ENCODE measurements around the gene DLG2.
"Not testable (repeated sequence)": the region's sequence is repeated elsewhere in the genome, so short reads cannot be mapped to it uniquely, and the experiment has no call there.

DLG2 gene

DNA sequence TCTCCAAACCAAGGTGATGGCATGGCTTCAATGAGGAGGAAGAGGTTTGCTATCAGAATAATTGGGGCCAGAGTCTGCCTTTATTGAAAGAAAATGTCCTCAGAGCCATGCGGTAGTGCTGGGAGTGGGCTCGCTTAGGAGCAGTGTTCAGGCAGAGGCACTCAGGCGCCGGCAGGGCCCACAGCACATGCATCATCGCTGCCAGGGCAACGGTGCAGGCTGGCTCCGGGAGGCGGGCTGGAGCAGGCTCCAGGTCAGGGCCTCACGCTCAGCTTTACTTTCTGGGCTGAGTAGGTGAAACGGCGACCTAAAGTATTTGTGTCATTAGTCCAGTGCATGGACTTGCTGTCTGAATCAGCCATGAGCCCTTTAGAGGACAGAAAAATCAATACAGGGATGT is 2171.1 kb downstream of the DLG2 start:
- DNase-seq: no peak

DNA sequence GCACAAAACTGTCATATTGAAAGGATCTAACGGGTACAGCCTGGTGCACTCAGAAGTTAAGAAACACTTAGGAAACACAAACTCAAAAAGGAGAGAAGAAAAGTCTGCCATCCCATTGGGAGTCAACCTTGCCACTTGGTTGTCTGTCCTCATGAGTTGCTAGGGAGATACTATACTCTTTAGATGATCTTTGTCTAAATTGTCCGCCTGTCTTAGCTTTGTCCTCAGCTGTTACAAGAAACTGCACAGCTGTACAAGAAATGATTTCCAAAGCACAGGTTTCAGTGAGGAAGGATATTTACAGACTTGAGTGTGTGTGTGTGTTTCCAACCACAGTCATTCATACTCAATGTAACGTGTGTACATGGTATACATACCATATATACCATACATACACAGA is 2171.8 kb downstream of the DLG2 start:
- DNase-seq: no peak

GRCh38 chr11:83454674-83455073 is 2172.5 kb downstream of the DLG2 start:
- DNase-seq: no peak

GRCh38 chr11:83449338-83449913 is 2177.7 kb downstream of the DLG2 start:
- DNase-seq: no peak

DNA sequence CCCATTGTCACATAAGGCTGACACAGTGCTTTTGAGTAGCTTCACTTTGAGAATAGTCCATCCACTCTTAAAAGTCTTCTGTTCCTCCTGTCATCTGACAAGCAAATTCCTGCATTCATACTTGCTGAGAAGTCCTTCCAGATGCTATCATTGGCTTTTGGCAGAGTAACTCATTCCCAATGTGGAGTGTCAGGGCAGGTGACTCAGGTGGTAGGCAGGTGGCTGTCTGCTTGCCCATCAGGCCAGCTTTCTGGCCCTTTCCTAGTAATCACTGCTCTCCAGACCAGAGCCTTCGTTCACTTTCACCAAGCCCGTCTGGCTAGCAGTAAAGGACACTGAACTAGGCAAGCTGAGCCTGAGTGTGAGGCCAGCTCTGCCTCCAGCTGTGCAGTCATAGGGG is 2178.5 kb downstream of the DLG2 start:
- DNase-seq: no peak

- not testable (repeated sequence) for DNase-seq
Observed at GRCh38 chr11:83443880-83444279, 2183.3 kb downstream of the DLG2 start.

- no peak for DNase-seq
Observed at GRCh38 chr11:83441601-83442000, 2185.5 kb downstream of the DLG2 start.

DNA sequence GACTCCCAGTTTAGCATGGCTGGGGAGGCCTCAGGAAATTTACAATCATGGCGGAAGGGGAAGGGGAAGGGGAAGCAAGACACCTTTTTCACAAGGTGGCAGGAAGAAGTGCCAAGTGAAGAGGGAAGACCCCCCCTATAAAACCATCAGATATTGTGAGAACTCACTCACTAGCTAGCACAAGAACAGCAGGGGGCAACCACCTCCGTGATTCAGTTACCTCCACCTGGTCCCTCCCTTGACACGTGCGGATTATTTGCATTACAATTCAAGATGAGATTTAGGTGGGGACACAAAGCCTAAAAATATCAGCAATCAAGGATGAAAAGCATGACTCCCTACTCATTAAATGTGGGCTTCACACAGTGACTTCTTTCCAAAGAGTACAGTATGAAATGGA is 2186.0 kb downstream of the DLG2 start:
- DNase-seq: no peak

GRCh38 chr11:83438438-83438837 is 2188.7 kb downstream of the DLG2 start:
- no peak for DNase-seq

DNA sequence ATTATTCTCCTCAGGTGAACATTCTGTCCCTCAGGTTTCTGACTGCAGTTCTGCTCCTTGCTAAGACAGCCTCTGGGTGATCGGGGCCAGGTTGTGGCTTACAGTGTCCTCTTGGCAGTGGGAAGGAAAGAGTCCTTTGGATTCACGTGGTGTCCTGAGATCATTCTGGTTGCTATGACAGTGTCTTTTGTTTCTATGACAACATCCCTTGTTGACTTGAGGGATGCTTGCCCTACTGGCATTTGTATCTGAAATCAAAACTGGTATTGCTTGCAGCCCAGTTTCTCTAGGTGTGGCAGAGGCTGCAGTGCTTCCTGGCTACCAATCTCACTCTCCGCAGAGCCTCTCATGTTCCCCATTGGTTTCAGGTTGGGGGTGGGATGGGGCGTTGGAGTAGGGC is 2189.2 kb downstream of the DLG2 start:
- DNase-seq: no peak

DNA sequence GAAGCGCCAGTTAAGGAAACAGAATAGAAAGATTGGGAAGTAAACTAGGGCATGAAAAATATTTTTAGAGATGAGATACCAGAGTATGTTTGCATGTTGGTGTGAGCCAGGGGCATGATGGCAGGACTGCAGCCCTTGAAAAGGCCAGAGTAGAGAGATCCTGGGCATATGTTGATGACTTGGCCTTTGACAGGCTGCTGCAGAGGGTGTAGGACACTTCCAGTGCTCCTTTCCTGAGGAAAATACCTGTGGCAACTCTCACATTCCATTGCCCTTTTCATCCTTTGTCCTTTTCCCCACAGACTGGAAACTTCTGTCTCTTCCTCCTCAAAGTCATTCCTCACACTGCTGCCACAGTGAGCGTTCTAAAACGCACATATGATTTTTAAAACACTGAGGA is 2190.3 kb downstream of the DLG2 start:
- DNase-seq: no peak

GRCh38 chr11:83434812-83435211 is 2192.3 kb downstream of the DLG2 start:
- DNase-seq: not testable (repeated sequence)

DNA sequence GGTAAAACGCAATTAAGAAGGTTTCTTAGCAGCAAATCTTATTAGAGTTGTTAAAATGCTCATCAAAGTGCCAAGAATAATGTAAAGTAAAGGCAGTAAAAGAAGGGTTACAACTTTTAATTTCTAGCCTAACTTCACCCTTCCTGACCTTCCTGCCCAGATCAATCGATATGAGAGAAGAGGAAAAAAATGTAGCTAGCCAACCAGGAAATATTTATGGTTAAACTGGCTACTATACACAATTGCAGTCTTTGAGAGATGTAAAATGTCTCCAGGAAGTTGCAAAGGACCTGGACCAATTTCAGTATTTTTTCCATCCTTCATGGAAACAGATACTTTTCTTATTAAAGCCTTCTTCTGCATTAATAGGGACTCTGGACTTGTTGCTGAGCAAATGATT is 2199.2 kb downstream of the DLG2 start:
- no peak for DNase-seq

DNA sequence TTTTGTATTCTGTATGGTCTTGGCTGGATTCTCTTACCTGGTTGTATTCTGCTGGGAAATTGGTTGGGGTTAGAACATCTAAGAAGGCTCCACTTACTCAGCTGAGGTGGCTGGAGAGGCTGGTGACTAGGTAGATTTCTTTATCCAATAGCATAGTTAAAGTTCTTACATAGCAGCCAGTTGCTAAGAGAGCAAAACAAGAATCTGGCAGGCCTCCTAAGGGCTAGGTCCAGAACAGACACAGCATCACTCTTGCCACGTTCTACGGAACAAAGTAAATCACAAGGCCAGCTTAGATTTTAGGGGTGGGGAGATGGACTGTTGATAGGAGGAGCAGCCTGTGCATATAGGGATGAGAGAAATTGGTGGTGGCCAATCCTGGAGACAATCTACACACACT is 2199.6 kb downstream of the DLG2 start:
- DNase-seq: no peak

DNA sequence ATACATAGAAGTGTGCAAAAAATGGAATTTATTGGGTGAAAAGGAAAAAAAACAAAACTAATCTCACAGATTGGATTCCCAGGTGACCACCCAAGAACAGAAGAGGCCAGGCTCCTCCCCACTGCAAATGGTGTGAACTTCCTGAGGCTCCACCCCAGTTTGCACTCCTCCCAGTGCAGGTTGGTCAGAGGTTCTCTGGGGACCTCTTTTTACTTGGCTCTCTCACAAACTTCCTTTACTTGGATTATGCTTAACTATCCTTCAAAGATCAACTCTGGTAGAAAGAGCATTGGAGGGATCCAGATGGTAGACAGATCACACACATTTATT is 2202.0 kb downstream of the DLG2 start:
- no peak for DNase-seq

DNA sequence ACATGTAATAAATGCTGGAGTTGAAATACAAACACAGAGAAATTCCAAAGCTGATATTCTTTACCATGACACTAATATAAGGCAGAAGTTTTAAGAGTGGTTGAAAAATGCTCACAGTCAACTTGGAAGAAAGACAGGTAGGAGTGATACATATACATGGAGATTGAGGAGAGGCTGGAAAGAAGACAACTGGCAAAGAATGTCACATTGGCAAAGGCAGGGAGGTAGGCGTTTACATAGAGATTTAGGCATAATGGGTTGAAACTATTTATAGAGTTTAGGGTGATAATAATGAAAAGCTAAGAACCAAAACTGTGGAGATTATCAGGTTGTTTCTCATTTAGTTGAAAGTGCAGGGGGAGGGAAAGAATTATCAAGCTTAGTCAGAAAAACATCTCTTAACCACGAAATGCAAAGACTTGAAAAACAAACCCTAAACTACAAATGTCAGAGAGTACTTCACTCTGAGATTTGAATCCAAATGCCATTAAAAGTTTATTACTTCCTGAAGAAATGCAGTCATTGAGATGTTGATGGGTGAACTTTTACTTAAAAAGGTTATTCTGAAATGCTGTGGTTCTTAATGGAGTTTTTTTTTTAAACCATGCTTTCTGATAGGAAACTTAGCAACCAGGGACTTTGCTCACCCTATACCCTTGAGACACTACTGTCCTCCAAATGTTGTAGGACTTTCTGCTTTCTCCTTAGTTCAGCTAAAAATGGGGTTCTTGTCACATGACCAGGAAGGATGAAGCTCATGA is 2202.6 kb downstream of the DLG2 start:
- no peak for DNase-seq

GRCh38 chr11:83422641-83423040 is 2204.5 kb downstream of the DLG2 start:
- DNase-seq: not testable (repeated sequence)

DNA sequence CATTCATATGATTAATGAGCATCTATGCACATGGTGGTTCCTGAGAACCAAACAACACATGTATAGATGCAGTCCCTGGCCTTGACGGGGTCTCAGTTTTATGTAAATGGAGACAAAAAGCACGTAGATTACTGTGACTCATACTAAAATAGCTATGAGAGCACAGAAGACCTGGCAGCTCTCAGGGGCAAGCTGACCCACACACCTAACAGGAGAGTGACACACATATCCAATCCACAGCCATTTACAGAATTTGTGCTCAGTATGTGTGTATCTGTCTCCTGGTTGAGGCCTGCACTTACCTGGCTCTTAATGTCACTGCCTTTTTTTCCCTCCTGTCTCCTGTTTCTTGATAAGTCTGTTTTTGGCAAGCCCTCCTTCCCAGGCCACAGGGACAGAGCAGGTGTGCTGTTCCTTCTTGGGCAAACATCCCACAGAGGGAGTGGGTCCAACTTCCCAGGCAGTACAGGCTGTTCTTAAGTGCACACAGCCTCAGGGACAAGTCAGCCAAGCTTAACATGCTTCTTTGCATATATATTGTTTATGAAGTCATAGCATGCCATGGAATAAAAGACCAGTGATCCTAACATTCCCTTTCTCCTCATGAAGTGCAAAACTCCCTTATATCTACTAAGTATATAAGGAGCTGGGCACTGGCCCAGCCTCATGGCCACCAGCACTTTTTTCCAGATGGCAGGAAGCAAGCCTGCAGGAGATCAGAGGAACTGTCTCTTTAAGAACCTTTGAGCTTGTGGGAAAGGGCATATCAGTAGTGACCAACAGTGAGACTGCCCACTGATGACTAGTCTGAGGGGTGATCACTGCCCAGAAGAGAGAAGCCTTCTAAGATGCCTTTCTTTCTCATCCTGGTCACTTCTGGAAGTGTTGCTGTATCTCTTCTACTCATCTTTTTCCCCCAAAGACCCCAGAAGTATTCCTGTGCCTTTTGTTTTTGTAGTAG is 2216.3 kb downstream of the DLG2 start:
- DNase-seq: no peak

GRCh38 chr11:83409891-83410290 is 2217.3 kb downstream of the DLG2 start:
- DNase-seq: no peak

DNA sequence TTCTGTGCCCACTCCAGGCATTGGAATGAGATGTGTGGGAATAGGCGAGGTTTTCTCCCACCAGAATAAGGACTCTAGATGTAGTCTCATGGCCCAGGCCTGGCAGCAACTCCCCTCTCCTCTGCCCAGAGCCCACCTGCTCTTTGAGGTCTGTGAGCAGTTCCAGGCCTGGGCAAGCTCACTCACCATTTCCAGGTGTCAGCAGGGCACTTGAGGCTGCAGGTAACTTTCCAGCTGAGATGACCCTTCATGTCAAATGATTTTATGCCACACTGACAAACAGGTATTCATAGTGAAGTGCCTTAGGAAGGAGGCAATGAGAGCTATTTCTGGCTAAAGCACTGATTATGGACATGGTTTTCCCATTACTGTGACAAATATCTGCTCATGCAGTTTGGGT is 2217.7 kb downstream of the DLG2 start:
- no peak for DNase-seq

DNA sequence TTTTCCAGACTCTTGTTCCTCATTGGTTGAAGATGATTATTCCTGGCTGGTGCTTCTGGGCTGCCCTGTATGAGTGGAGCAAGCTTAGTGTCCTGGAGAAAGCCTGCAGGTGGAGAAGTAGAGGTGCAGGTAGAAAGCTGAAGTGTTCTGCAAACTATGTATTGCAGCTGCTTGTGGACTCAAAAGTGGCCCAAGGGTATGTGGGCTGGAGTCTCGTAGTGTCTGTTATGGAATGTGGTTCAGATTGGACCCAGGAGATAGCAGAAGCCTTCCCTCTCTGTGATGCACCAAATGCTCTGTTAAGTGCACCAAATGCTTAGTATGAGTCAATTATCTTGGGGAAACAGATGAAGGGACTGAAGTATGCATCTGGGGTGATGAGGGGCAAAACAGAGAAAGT is 2218.2 kb downstream of the DLG2 start:
- no peak for DNase-seq
